SK-N-SH (cell line): Measurements from ENCODE around the gene GRAP. TPM values are rescaled to one million over a fixed set of nuclear protein-coding genes. Genes with fewer than 3 reads are reported as not detected.

Experiments
- CTCF ChIA-PET: fragments of 300-600, 350-600 bp; formaldehyde crosslinking; extraction: SDS; loops from one replicate; lab custom pipeline; 2021; lab: Yijun Ruan, JAX
- POLR2A ChIA-PET: fragments of 350-600 bp; sonication (Branson Sonifier 250); formaldehyde crosslinking; extraction: SDS; loops from one replicate; lab custom pipeline; 2020; ENCODE audit warnings: antibody characterized with exemption, inconsistent platforms; lab: Yijun Ruan, JAX
- DNase-seq: peaks from one replicate; pipeline ENCODE4 v3.0.0; 2012
- H2AFZ ChIP-seq: fragments of 200-600 bp; sonication (generic); 2 replicates; pipeline ENCODE4 v1.8.1; 2016; ENCODE audit warnings: antibody characterized with exemption, mild to moderate bottlenecking, low read depth
- H3F3A ChIP-seq: fragments of 200-600 bp; sonication (generic); replicated peaks from 2 replicates; pipeline ENCODE3; 2016; ENCODE audit warnings: antibody characterized with exemption, mild to moderate bottlenecking; ENCODE audit not compliant: insufficient read depth
- H3K27ac ChIP-seq, 2 experiments: fragments of 200-500 bp in 1 of 2; fragments of 200-600 bp in 1 of 2; sonication (Bioruptor generic) in 1 of 2; sonication (generic), shearing (Covaris generic) in 1 of 2; 2 replicates each; pipeline versions ENCODE4 v1.5.1 to v1.6.1; 2014 to 2016; ENCODE audit warnings: low read depth in 2 of 2, inconsistent platforms in 1 of 2, low read length in 1 of 2, mild to moderate bottlenecking in 1 of 2, mixed read lengths in 1 of 2
- H3K27me3 ChIP-seq: fragments of 200-600 bp; sonication (generic), shearing (Covaris generic); 2 replicates; pipeline ENCODE4 v1.6.1; 2016; ENCODE audit warnings: mixed run types; ENCODE audit not compliant: insufficient read depth
- H3K36me3 ChIP-seq, 2 experiments: fragments of 200-500 bp in 1 of 2; fragments of 200-600 bp in 1 of 2; sonication (Bioruptor generic) in 1 of 2; sonication (generic) in 1 of 2; replicated peaks in 1 of 2; 2 replicates each; pipeline versions ENCODE3 to v1.5.1; 2014 to 2016; ENCODE audit warnings: low read length in 1 of 2, mild to moderate bottlenecking in 1 of 2; ENCODE audit not compliant: insufficient read depth in 2 of 2, control insufficient read depth in 1 of 2
- H3K4me1 ChIP-seq, 2 experiments: fragments of 200-500 bp in 1 of 2; fragments of 200-600 bp in 1 of 2; sonication (Bioruptor generic) in 1 of 2; sonication (generic), shearing (Covaris generic) in 1 of 2; 2 replicates each; pipeline versions ENCODE4 v1.5.1 to v1.6.1; 2014 to 2016; ENCODE audit warnings: low read depth in 1 of 2, low read length in 1 of 2, mixed run types in 1 of 2; ENCODE audit not compliant: insufficient read depth in 2 of 2, control insufficient read depth in 1 of 2
- H3K4me2 ChIP-seq: fragments of 200-600 bp; sonication (generic), shearing (Covaris generic); 2 replicates; pipeline ENCODE4 v1.6.1; 2017; ENCODE audit warnings: mixed run types
- H3K4me3 ChIP-seq, 2 experiments: fragments of 200-500 bp in 1 of 2; fragments of 200-600 bp in 1 of 2; sonication (Bioruptor generic) in 1 of 2; sonication (generic), shearing (Covaris generic) in 1 of 2; 2 replicates each; pipeline versions ENCODE4 v1.5.1 to v1.8.1; 2014 to 2016; ENCODE audit warnings: low read depth in 2 of 2, inconsistent platforms in 1 of 2, low read length in 1 of 2, mild to moderate bottlenecking in 1 of 2, mixed read lengths in 1 of 2, moderate library complexity in 1 of 2
- H3K79me2 ChIP-seq: fragments of 200-600 bp; sonication (generic); 2 replicates; pipeline ENCODE4 v1.8.1; 2017; ENCODE audit warnings: mild to moderate bottlenecking; ENCODE audit not compliant: insufficient read depth
- H3K9ac ChIP-seq: fragments of 200-600 bp; sonication (generic); 2 replicates; pipeline ENCODE4 v1.6.1; 2017; ENCODE audit warnings: mixed run types
- H3K9me2 ChIP-seq: fragments of 200-600 bp; sonication (generic); 2 replicates; pipeline ENCODE4 v1.6.1; 2017; ENCODE audit warnings: mixed run types
- H3K9me3 ChIP-seq: fragments of 200-600 bp; sonication (generic); 2 replicates; pipeline ENCODE4 v1.6.1; 2017; ENCODE audit warnings: mixed run types, mild to moderate bottlenecking, moderate library complexity
- H4K20me1 ChIP-seq: fragments of 200-600 bp; sonication (generic); 2 replicates; pipeline ENCODE4 v1.6.1; 2017; ENCODE audit warnings: mild to moderate bottlenecking, mixed run types; ENCODE audit not compliant: insufficient read depth
- CHD2 ChIP-seq: fragments of 150-350 bp; IDR thresholded peaks from 2 replicates; pipeline ENCODE4 v1.6.1; 2018; ENCODE audit warnings: low read length; ENCODE audit not compliant: partially characterized antibody
- ELF1 ChIP-seq: IDR thresholded peaks from 2 replicates; pipeline ENCODE4 v1.4.0; 2012
- EZH2phosphoT487 ChIP-seq: fragments of 200-600 bp; sonication (generic); IDR thresholded peaks from 2 replicates; pipeline ENCODE4 v1.6.1; 2017; ENCODE audit warnings: low read depth, mixed run types, mild to moderate bottlenecking, antibody characterized with exemption, moderate library complexity, borderline replicate concordance
- FOXM1 ChIP-seq: IDR thresholded peaks from 2 replicates; pipeline ENCODE4 v1.4.0; 2012; ENCODE audit warnings: low read depth, mild to moderate bottlenecking
- JUND ChIP-seq: IDR thresholded peaks from 2 replicates; pipeline ENCODE4 v1.4.0; 2012
- MAX ChIP-seq: IDR thresholded peaks from 2 replicates; pipeline ENCODE4 v1.4.0; 2012; ENCODE audit warnings: low read depth
- RAD21 ChIP-seq: IDR thresholded peaks from 2 replicates; pipeline ENCODE4 v1.6.1; 2012; ENCODE audit warnings: mild to moderate bottlenecking, low read length
- RCOR1 ChIP-seq: fragments of 150-350 bp; IDR thresholded peaks from 2 replicates; pipeline ENCODE4 v1.6.1; 2017; ENCODE audit warnings: antibody characterized with exemption, low read length
- RXRA ChIP-seq: IDR thresholded peaks from 2 replicates; pipeline ENCODE4 v1.4.0; 2012; ENCODE audit warnings: low read depth, mild to moderate bottlenecking, borderline replicate concordance
- SIN3A ChIP-seq: IDR thresholded peaks from 2 replicates; pipeline ENCODE4 v1.6.1; 2012; ENCODE audit warnings: low read depth, mild to moderate bottlenecking, low read length, moderate library complexity, borderline replicate concordance
- SMC3 ChIP-seq: IDR thresholded peaks from 2 replicates; pipeline ENCODE4 v1.6.1; 2012; ENCODE audit warnings: low read depth, low read length, improper control_type of control experiment
- USF1 ChIP-seq: IDR thresholded peaks from 2 replicates; pipeline ENCODE4 v1.4.0; 2012; ENCODE audit warnings: low read depth, borderline replicate concordance
- ZBTB33 ChIP-seq: IDR thresholded peaks from 2 replicates; pipeline ENCODE4 v1.4.0; 2012; ENCODE audit warnings: low read depth, borderline replicate concordance
- WGBS: methylation state at CpG from one replicate; pipeline ENCODE4 v1.1.6; 2017; ENCODE audit warnings: low lambda C conversion rate; 5-methylcytosine and 5-hydroxymethylcytosine counted together
- polyA plus RNA-seq, 3 experiments: library from polyadenylated mRNA; depleted of rRNA; stranded (reverse); fragments of >200 nt; gene quantifications; 2 replicates each; pipeline ENCODE4 v1.2.3, GENCODE V29; 2012

GRAP gene
- polyA plus RNA-seq, 1 of the 3 experiments (the other 2 are of a cell fraction) = 0.02 TPM

- TF ChIP-seq JUND = no peak
- TF ChIP-seq FOXM1 = no peak
- TF ChIP-seq SIN3A = no peak
- no peak for TF ChIP-seq RXRA
- TF ChIP-seq RCOR1 = no peak
- no peak for TF ChIP-seq MAX
- TF ChIP-seq ZBTB33 = no peak
- no peak for TF ChIP-seq ELF1
- TF ChIP-seq RAD21 = no peak
Measured at GRCh38 chr17:18987862-18988545, 58.8 kb downstream of the GRAP start (continued).

GRCh38 chr17:18987230-18987610, 59.5 kb downstream of the GRAP start:
- H3K79me2 ChIP-seq = peaks cover 10% of the 10 kb centered on the region; the same call in 1 of the 2 replicates
- no peaks in the 10 kb centered on the region for H3K9me2 ChIP-seq
- no peaks in the 10 kb centered on the region for H3K27me3 ChIP-seq
- no peaks in the 10 kb centered on the region for H4K20me1 ChIP-seq
- ChIA-PET POLR2A (no interaction called here), CTCF (interaction anchor here (1.3 kb wide), 1 partner anchor 10 kb away, joined by 3 read pairs; no protein-coding TSS in a partner anchor)
- WGBS = 94% methylated on average over 8 of the region's 9 CpGs
- peaks cover 0 to 11% of the 10 kb centered on the region in 2 experiments for H3K36me3 ChIP-seq
- H2AFZ ChIP-seq = no peak overlapping the region
- no peak overlapping the region for H3K27ac ChIP-seq
- H3K4me2 ChIP-seq = no peak overlapping the region
- no peak overlapping the region for H3K9ac ChIP-seq
- H3K4me3 ChIP-seq = no peak overlapping the region
- no peaks in the 10 kb centered on the region for H3K9me3 ChIP-seq
- TF ChIP-seq SMC3 = no peak
- TF ChIP-seq EZH2phosphoT487 = no peak
- TF ChIP-seq RCOR1 = no peak
- TF ChIP-seq RAD21 = no peak
- TF ChIP-seq CHD2 = no peak
- no peak for TF ChIP-seq USF1
- TF ChIP-seq FOXM1 = no peak
- no peaks in the 10 kb centered on the region for H3F3A ChIP-seq
- DNase-seq = no peak
- peaks cover 0 to 3% of the 10 kb centered on the region in 2 experiments; a peak in 3 of 4 replicates for H3K4me1 ChIP-seq
